ENCODE results near the gene GIMD1.
A peak's percentile ranks its signal among the peaks of the same experiment; 100 is the strongest.
"Not testable (repeated sequence)": the region's sequence is repeated elsewhere in the genome, so short reads cannot be mapped to it uniquely, and the experiment has no call there.

GIMD1 gene

DNA sequence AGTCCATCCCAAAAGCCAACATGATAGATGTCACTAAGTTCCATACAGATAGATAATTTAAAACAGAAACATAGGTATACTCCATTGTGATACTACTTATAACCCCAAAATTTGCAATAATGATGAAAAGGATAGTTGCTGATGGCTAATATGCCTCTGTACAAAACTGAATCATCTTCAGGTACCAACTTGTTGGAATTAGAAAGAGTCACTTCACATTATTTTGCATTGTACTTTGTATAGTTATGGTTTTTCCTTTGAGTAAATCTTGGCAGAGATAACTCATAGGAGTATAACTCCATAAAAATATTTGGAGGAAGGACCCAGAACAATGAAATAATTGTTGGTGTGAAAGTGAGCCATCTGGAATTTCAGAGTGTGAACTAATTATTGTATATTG lies 17.6 kb downstream of the GIMD1 start:
- no peak for DNase-seq (ENCODE audit: low read depth in 3 of 3, low spot score in 1 of 3)

DNA sequence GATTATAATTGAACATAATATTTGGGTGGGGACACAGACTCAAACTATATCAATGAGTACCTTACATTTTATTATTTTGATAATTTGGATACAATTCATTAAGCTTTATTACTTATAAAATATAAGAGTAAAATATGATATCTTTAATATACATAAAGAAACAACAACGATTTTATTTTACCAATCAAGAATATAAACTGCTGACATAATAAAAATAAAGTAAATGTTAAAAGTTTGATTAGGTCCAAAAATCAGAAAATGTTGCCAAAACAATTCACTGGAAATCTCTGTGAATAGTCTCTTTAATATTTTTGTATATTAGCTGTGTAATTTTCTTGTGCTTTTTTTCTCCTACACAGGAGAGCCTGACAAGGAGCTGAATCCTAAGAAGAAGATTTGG lies 21.4 kb downstream of the GIMD1 start:
- no peak for DNase-seq (ENCODE audit: low read depth in 3 of 3, low spot score in 1 of 3)

DNA sequence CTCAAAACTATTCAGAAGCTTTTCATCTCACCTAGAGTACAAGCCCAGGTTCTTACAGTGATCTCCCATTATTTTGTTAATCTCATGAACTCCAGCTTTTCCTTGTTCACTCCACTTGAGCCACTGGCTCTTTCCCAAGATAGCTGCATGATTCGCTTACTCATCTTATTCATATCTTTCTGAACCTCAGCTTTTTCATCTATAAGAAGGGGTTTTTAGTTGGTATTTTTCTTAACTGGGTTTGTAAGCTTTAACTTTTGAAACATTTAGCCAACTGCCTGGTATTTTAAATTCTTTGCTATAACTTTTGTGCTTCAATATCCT lies 24.0 kb downstream of the GIMD1 start:
- no peak for DNase-seq (ENCODE audit: low read depth in 3 of 3, low spot score in 1 of 3)

DNA sequence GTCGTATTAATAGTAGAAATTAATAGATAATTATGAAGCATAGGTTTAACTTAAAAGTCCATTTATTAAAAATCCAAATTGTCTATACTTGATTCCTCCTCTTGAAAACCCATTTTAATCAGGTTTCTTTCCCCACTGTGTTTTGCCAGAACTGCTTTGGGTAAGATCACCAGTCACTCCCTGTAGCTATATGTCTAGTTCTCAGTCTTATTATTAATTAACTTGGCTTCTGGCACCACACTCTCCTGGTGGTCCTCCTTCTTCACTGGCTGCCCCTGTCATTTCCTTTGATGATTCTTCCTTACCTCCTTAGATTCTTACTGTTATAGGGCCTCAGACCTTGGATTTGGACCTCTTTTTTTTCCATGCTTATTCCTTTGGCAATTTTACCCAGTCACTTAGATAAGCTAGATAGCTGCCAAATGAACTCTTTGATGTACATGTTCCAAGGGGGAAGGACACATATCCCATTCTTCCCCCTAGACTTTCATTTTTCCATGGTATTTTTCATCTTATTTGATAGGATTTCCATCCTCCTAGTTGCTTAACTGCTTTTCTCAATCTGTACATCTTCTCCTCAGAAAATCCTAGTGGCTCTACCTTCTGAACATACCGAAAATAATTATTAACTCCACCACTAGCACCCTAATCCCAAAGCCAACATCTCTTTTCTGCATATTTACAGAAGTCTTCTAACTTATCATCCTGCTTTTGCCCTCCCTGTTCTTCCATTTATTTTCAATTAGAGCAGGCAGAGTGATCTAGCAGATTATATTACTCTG lies 24.5 kb downstream of the GIMD1 start:
- DNase-seq (ENCODE audit: low read depth in 3 of 3, low spot score in 1 of 3), result no peak

DNA sequence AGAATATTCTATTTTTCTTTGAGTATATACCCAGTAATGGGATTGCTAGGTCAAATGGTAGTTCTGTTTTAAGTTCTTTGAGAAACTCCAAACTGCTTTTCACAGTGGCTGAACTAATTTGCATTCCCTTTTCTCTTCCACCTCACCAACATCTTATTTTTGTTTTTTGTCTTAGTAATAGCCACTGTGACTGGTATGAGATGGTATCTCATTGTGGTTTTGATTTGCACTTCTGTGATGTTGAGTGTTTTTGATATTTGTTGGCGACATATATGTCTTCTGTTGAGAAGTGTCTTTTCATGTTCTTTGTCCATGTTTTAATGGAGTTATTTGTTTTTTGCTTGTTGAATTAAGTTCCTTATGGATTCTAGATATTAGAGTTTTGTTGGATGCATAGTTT lies 27.8 kb downstream of the GIMD1 start:
- DNase-seq (ENCODE audit: low read depth in 3 of 3, low spot score in 1 of 3), result no peak

DNA sequence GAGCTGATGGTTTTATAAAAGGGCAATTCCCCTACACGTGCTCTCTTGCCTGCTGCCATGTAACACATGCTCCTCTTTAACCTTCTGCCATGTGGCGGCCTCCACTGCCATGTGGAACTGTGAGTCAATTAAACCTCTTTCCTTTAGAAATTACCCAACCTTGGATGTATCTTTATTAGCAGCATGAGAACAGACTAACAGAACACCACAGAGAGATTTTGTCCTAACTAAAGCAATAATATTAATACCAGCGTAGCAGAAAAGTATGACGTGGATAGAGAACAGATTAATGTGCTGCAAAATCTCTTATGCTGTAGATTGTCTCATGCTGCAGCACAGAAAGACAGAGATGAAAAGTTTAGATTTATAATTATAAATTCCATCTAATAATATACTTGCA lies 29.1 kb downstream of the GIMD1 start:
- no peak for DNase-seq (ENCODE audit: low read depth in 3 of 3, low spot score in 1 of 3)

DNA sequence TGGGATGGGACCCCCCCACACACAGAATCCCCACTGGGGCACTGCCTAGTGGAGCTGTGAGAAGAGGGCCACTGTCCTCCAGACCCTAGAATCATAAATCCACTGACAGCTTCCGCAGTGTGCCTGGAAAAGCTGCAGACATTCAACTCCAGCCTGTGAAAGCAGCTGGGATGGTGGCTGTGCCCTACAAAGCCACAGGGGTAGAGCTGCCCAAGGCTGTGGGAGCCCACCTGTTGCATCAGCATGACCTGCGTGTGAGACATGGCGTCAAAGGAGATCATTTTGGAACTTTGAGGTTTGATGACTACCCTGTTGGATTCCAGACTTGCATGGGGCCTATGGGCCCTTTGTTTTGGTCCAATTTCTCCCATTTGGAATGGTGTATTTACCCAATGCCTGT lies 29.9 kb downstream of the GIMD1 start:
- DNase-seq (ENCODE audit: low read depth in 3 of 3, low spot score in 1 of 3), result no peak

DNA sequence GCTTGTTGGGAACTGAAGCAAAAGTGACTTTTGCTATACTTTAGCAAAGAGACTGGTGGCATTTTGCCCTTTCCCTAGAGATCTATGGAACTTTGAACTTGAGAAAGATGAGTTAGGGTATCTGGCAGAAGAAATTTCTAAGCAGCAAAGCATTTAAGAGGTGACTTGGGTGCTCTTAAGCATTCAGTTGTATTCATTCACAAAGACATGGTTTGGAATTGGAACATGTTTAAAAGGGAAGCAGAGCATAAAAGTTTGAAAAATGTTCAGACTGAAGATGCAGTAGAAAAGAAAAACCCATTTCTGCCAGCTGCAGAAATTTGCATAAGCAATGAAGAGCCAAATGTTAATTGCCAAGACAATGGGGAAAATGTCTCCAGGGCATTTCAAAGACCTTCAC lies 30.7 kb downstream of the GIMD1 start:
- no peak for DNase-seq (ENCODE audit: low read depth in 3 of 3, low spot score in 1 of 3)

DNA sequence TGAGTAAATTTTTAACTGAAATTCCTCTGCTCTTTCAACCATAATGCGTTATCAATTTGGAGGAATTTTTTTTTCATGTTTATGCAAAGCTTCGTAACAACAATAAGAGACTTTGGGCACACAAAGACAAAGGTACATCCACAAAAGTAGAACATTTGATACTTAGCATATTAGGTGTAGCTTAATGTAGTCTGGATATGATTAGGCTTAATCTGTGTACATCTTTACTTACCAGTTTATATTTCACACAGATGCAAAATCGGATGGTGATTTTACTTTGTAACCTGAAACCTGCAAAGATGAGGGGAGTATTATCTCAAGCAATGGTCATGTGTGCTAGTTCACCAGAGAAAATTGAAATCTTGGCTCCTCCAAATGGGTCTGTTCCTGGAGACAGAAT lies 32.0 kb downstream of the GIMD1 start:
- no peak for DNase-seq (ENCODE audit: low read depth in 3 of 3, low spot score in 1 of 3)

DNA sequence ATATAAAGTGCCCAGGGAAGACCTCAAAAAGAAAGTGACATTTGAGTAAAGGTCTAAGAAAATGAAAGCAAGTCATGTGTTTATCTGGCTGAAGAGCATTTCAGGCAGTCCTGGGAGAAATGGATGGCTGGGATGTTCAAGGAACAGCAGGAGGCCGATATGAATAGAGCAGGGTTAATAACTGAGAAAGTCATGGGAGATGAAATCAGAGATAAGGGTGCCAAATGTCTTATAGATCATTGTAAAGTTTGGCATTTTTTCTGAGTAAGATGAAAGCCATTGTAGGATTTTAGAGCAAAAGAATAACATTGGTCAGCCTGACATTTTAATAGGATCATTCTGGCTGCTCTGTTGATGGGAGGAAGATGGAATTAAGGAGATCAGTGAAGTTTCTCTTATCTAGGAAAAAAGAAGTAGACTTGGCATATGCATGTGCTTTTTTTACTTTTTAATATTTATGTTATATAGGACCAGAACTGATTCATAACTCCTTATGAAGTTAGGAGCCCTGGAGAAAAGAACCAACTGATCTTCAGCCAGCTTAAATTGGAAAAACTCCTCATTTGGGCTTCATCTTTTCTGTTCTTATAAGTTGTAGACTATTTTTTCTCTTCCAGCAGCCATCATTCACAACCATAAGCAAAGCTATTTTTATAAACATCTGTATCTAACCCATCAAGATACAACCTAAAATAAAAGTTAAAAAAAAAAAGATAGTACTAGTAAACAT lies 33.7 kb downstream of the GIMD1 start:
- DNase-seq (ENCODE audit: low read depth in 3 of 3, low spot score in 1 of 3), result no peak

DNA sequence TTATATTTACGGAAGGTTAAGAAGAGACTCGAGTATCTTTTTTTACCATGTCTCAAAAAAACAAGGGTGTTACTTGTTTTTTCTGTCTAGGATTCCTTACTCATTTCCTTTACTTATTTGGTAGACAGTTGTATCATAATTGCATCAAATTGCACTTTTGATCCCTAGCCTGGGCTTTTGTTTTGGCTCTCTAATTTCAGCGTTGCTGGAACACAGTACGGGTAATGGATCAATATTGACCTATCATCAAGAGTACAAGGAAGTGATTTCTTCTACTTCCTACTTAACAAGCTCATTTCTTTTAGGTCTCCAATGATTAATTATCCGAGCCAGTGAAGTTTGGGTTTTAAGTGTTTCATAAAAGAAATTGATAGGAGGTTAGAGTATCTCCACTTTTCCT lies 35.4 kb downstream of the GIMD1 start:
- DNase-seq (ENCODE audit: low read depth in 3 of 3, low spot score in 1 of 3), result no peak

DNA sequence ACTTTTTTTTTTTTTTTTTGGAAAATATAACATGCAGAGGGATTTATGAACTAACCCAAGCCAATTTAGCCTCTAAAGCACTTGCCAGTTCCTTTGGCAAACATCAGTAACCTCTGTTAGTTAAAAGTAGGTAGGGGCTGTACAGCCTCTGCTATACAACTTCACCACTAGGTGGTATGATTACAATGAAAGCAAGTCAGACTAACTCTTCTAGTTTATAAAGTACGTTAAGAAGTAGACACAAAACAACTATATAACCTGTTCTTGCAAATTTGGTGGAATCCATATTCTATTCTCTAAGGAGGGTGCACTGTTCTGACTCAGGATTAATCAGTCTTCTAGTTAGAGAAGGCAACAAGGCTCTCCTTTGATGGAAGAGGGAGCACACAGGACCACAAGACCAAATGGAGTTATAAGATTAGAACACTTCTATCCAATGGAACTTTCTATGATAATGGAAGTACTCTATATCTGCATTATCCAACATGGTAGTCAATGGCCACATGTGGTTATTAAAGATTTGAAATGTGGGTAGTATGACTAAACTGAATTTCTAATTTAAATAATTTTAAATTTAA lies 39.4 kb downstream of the GIMD1 start:
- no peak for DNase-seq (ENCODE audit: low read depth in 3 of 3, low spot score in 1 of 3)

DNA sequence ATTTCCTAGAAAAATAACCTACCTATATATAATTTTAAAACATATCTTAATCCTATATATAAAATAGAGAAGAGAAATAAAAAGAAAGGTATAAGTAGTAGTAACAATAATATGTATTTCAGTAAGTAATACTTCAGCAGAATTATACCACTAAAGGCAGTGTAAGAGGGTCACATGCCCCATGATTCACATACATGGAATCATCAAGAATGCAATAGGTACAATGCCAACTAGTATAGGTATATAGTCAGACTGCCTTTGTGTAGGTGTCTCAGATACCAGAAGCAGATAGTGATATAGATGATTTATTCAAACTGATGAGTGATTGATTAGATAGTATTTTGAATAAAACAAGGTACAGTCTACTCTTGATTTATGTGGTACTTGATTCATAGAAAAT lies 42.8 kb downstream of the GIMD1 start:
- no peak for DNase-seq (ENCODE audit: low read depth in 3 of 3, low spot score in 1 of 3)

DNA sequence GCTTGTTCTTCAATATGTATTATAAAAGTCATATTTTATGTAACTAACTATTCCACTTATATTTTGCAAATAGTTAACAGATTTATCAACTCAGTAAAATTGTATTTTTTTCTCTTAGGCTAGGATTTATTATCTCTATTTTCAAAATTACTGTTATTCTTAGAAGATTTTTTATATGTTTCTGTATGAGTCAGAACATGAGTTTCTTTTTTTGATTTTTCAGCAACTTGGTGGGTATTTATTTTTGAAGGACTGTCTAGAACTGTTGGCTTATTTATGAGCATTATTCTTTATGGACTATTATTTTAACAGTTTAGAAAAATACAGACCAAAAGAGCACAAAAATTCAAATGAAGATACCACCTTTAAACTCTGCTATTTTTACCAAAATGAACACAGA lies 45.5 kb downstream of the GIMD1 start:
- DNase-seq (ENCODE audit: low read depth in 3 of 3, low spot score in 1 of 3), result no peak

DNA sequence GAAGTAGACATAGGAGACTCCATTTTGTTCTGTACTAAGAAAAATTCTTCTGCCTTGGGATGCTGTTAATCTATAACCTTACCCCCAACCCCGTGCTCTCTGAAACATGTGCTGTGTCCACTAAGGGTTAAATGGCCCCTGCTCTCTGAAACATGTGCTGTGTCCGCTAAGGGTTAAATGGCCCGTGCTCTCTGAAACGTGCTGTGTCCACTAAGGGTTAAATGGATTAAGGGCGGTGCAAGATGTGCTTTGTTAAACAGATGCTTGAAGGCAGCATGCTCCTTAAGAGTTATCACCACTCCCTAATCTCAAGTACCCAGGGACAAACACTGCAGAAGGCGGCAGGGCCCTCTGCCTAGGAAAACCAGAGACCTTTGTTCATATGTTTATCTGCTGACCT lies 46.8 kb downstream of the GIMD1 start:
- DNase-seq (ENCODE audit: low read depth in 3 of 3, low spot score in 1 of 3), result not testable (repeated sequence)

DNA sequence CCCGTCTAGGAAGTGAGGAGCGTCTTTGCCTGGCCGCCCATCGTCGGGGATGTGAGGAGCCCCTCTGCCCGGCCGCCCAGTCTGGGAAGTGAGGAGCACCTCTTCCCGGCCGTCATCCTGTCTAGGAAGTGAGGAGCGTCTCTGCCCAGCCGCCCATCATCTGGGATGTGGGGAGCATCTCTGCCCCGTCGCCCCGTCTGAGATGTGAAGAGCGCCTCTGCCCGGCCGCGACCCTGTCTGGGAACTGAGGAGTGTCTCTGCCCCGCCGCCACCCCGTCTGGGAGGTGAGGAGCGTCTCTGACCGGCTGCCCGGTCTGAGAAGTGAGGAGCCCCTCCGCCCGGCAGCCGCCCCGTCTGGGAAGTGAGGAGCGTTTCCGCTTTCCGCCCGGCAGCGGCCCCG lies 47.4 kb downstream of the GIMD1 start:
- DNase-seq (ENCODE audit: low read depth in 3 of 3, low spot score in 1 of 3), result not testable (repeated sequence)

DNA sequence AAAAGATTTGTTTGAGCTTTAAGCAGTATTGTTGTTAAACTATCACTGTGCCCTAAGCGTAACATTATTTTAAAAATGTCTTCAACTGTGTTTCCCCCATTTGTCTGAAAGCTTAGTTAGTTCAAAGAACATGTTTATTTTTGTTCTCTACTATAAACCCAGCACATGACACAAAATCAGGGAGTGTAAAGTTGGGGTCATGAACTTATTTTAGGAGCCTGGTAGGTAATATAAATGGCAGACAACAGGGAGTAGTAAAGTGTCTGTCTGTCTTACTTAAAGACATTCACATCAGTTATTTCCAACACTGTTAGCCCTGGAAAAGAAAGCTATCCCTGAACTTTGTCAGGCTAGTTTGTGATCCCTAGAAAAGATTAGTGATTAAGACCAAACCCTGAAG lies 48.3 kb downstream of the GIMD1 start:
- no peak for DNase-seq (ENCODE audit: low read depth in 3 of 3, low spot score in 1 of 3)

DNA sequence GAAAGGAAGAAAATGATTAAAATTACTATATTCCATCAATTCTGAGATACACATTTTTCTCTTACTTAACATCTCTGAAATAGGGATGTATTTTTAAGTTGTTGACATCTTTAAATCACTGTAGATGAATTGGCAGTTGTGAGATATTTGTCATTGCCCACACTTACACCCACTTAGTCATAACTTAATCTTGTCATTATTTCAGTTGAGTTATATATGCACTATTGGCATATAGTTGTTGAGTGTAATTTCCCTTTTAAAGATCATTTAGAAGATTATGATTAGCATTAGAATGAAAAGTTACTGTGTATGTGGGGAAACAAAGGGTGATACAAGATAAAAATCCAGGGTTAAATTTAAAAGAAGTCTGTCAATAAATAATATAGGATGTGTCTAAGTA lies 50.1 kb downstream of the GIMD1 start:
- no peak for DNase-seq (ENCODE audit: low read depth in 3 of 3, low spot score in 1 of 3)

DNA sequence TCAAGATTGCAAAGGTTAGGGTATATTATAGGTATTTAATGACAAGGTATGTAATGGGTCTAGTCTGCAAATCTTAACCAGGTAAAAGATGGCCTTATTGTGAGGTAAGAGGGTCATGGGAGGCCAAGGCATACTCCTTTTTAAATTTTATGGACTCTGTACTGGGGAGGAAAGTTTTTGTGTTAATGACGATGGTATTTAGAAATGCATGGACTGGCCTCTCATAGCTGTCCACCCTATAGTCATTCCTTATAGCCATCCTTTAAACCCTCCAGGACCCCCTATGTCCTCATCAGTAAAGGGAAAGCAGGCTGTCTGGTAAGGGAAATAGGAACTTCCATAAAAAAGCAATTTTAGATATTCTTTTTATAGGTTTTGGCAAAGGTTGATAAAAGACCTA lies 50.8 kb downstream of the GIMD1 start:
- DNase-seq (ENCODE audit: low read depth in 3 of 3, low spot score in 1 of 3), result no peak

DNA sequence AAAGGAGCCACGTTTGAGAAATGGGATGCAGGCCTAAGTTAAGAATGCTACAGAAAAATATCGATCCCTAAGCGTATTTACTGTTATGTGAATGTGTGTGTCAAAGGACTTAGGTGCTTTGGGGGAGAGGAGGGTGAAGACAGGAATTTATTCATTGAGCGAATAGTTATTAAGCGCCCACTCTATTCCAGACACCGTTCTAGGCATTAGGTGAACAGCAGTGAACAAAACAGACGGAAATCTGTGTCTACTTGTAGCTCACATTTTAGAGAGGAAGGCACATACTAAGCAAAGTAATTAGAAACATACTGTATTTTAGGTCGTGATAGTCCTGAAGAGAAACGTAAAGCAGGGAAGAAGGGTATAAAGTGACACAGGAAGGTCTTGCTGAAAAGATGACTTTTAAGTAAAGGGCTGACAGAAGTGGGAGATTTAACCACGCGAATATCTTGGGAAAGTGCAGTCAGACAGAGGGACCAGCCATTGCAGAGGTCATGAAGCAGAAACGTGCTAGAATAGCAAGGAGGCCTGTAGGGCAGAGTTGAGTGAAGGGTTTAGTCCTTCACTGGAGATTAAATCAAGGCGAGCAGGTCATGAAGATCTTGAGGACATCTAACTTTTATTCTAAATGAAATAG lies 51.7 kb downstream of the GIMD1 start:
- DNase-seq (ENCODE audit: low read depth in 3 of 3, low spot score in 1 of 3), result no peak

DNA sequence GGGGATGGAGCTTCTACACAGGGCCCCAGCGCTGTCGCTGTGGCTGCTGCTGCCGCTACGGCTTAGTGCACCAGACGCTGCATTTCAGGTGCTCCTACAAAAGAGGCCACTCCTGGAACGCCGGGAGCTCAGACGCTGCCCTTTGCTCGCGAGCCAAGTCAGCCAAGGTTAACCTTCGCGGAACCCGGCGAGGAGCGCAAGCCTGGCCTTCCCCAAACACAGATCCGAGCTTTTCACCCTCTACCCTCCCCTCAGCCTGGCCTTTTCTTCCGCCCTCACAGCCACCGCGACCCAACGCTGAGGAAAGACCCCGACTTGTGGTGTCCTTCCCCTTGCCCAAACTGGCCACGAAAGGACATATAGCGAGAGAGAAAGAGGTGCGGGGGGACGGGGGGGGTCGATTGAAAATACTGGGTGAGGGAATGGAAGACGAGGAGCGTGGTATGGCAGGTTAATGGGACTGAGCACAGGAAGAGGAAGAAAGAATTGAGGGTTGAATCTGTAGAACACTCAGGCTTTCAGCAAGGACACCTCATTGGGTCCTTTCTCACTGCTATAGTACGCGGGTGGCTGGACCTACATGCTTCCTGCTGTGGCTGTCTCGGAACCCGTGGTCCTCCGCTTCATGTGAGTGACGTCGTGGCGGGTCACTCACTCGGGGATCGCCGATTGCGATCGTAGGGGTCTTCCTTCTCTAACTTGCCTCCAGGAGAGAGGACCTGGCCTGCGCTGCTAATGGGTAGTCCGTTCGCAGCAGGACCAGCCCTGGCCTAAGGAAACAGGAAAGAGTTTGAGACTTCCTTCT lies 52.4 kb downstream of the GIMD1 start, which contains the start of the genes AIMP1 and TBCK:
AIMP1 (plus strand) TSS at position 583 of the 805 bp plus-strand sequence. CDS start 8,460 bp downstream, outside the sequence.
TBCK (minus strand) TSS at position 242 of the 805 bp plus-strand sequence. CDS start 7,249 bp downstream, outside the sequence.
- DNase-seq (ENCODE audit: low read depth in 3 of 3, low spot score in 1 of 3), result peak; percentile 66 to 76 (median 69)

Data from stimulated activated CD4-positive, alpha-beta T cell treated with anti-CD3 and anti-CD28 coated beads, TNF-alpha, amount 100 ng/mL, for 1 hour (primary cell).